GM12878 (cell line): ENCODE data around the gene PHF1. TPM values are rescaled to one million over a fixed set of nuclear protein-coding genes. Genes with fewer than 3 reads are reported as not detected.

Source experiments
- CBX3 ChIP-seq: fragments of 200-600 bp; sonication (generic); IDR thresholded peaks from 2 replicates; pipeline ENCODE4 v1.6.1; 2016; ENCODE audit warnings: low read depth, borderline replicate concordance
- CBX5 ChIP-seq: sonication (generic); IDR thresholded peaks from 2 replicates; pipeline ENCODE4 v1.6.1; 2016; ENCODE audit warnings: low read depth, moderate library complexity, mild to moderate bottlenecking, inconsistent platforms
- CEBPB ChIP-seq, 2 experiments: fragments of 150-350 bp in 1 of 2; IDR thresholded peaks; 2 replicates each; pipeline ENCODE4 v1.6.1; 2012 to 2014; ENCODE audit warnings: low read depth in 2 of 2, low read length in 2 of 2, borderline replicate concordance in 1 of 2, inconsistent platforms in 1 of 2
- CHD2 ChIP-seq: IDR thresholded peaks from 2 replicates; pipeline ENCODE4 v1.6.1; 2011; ENCODE audit warnings: low read depth, low read length, improper control_type of control experiment, borderline replicate concordance
- DPF2 ChIP-seq: fragments of 450-650 bp; IDR thresholded peaks from 2 replicates; pipeline ENCODE4 v1.6.1; 2017; ENCODE audit warnings: mild to moderate bottlenecking
- EGR1 ChIP-seq, 2 experiments: IDR thresholded peaks; 1 replicate in 1 of 2; 2 replicates in 1 of 2; pipeline ENCODE4 v1.6.1; 2011 to 2012; ENCODE audit warnings: low read depth in 2 of 2, low read length in 2 of 2, borderline replicate concordance in 1 of 2, mild to moderate bottlenecking in 1 of 2, moderate library complexity in 1 of 2
- GABPA ChIP-seq: IDR thresholded peaks from 2 replicates; pipeline ENCODE4 v1.6.1; 2014; ENCODE audit warnings: antibody characterized with exemption, low read depth, mild to moderate bottlenecking, inconsistent platforms
- GATAD2B ChIP-seq: fragments of 450-650 bp; conservative IDR thresholded peaks from 2 replicates; pipeline ENCODE4 v1.6.1; 2017; ENCODE audit warnings: low read depth, mild to moderate bottlenecking, moderate library complexity
- KAT2A ChIP-seq: conservative IDR thresholded peaks from 2 replicates; pipeline ENCODE4 v1.6.1; 2011; ENCODE audit warnings: low read depth, low read length; ENCODE audit not compliant: control insufficient read depth
- MYC ChIP-seq: IDR thresholded peaks from 2 replicates; pipeline ENCODE4 v1.6.1; 2011; ENCODE audit warnings: mild to moderate bottlenecking, low read length, moderate library complexity, inconsistent platforms; ENCODE audit not compliant: insufficient read depth, insufficient replicate concordance, insufficient read length, severe bottlenecking
- NFIC ChIP-seq: IDR thresholded peaks from 2 replicates; pipeline ENCODE4 v1.6.1; 2012; ENCODE audit warnings: low read depth, mild to moderate bottlenecking, inconsistent platforms, low read length, moderate library complexity
- NR2F1 ChIP-seq: fragments of 450-650 bp; conservative IDR thresholded peaks from 2 replicates; pipeline ENCODE4 v1.6.1; 2017; ENCODE audit warnings: mild to moderate bottlenecking
- RAD51 ChIP-seq: fragments of 450-650 bp; IDR thresholded peaks from 2 replicates; pipeline ENCODE4 v1.6.1; 2016; ENCODE audit warnings: moderate library complexity, mild to moderate bottlenecking, inconsistent platforms
- TAF1 ChIP-seq: IDR thresholded peaks from 2 replicates; pipeline ENCODE4 v1.6.1; 2011; ENCODE audit warnings: mild to moderate bottlenecking, low read depth, low read length, borderline replicate concordance
- ZNF207 ChIP-seq: fragments of 450-650 bp; IDR thresholded peaks from 2 replicates; pipeline ENCODE4 v1.6.1; 2014; ENCODE audit warnings: antibody characterized with exemption, mild to moderate bottlenecking, borderline replicate concordance
- ZSCAN29 ChIP-seq: fragments of 450-650 bp; IDR thresholded peaks from 2 replicates; pipeline ENCODE4 v1.6.1; 2017; ENCODE audit warnings: mild to moderate bottlenecking, moderate library complexity
- polyA plus RNA-seq, 11 experiments: library from polyadenylated mRNA; depleted of rRNA in 4 of 11; unstranded in 6 of 11; stranded (reverse) in 5 of 11; fragments of >200 nt; fragmentation: Nextera tagmentation in 4 of 11; fragmentation: Illumina TruSeq in 1 of 11; extraction: Ambion mirVana in 4 of 11; extraction: Trizol in 1 of 11; gene quantifications; 1 replicate in 1 of 11; 2 replicates in 10 of 11; pipeline versions ENCODE4 v1.2.1 to v1.2.3, GENCODE V29; 2011 to 2016; ENCODE audit warnings: inconsistent platforms in 2 of 11, missing spikeins in 2 of 11, low read depth in 1 of 11
- total RNA-seq, 4 experiments: library from RNA; depleted of rRNA in 3 of 4; stranded (reverse); fragments of >200 nt in 3 of 4; fragmentation: Illumina TruSeq in 1 of 4; extraction: Trizol in 1 of 4; gene quantifications; 2 replicates each; pipeline versions ENCODE4 v1.2.1 to v1.2.3, GENCODE V29; 2013 to 2021
- TF ChIP-seq, protein P1 (sequence below): fragments of 450-650 bp; formaldehyde crosslinking; IDR thresholded peaks from 2 replicates; pipeline ENCODE4 v1.5.0; 2022; ENCODE audit warnings: mild to moderate bottlenecking, missing genetic modification characterization
- TF ChIP-seq, protein P2 (sequence below): IDR thresholded peaks from 2 replicates; pipeline ENCODE4 v1.6.1; 2011; ENCODE audit warnings: borderline replicate concordance, low read depth, mild to moderate bottlenecking, moderate library complexity, mixed read lengths, low read length; ENCODE audit not compliant: insufficient read depth; ENCODE audit errors: extremely low read length
- TF ChIP-seq, protein P3 (sequence below): fragments of 450-650 bp; IDR thresholded peaks from 2 replicates; pipeline ENCODE4 v1.6.1; 2014; ENCODE audit warnings: mild to moderate bottlenecking
- TF ChIP-seq, protein P4 (sequence below): IDR thresholded peaks from 2 replicates; pipeline ENCODE4 v1.6.1; 2012; ENCODE audit warnings: low read length, inconsistent platforms
- TF ChIP-seq, protein P5 (sequence below): fragments of 450-650 bp; IDR thresholded peaks from 2 replicates; pipeline ENCODE4 v1.6.1; 2017; ENCODE audit warnings: low read depth, mild to moderate bottlenecking, moderate library complexity

Gene PHF1
- total and polyA plus RNA-seq, 10 of the 15 experiments (the other 5 are each of a cell fraction or from before 2014, with no cell fraction given) = 1.3 to 17.8 (median 6.2) TPM

DNA sequence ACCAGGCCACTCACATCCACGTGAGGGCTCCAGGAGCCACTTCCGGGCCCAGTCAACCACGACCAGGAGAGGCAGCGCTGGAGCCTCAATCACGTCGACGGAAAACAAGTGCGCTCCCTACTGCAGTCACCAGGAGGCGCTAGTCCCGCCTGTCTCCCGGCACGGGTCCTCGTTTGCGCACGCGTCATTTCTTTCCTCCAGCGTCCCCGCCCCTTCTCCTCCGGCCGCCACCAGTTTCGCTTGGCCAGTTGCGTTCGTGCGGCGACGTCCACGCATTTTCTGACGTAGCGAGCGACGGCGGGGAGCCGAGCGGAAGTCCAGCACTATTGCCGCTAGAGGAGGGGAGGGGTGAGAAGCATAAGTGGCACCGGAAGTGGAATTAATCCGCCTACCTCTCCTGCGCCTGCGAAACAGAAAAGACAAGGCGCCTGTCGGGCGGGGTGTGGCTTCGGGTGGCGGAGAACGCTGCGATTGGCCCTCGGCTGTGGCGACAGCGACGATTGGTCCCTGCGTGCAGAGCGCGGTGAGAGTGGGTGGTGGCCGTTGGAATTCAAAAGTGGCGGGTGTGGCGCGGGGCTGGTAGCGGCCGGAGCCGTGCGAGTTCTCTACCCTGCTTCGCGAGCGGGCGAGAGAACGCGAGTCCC, 19.4 kb upstream of the PHF1 start, which contains the start of gene KIFC1 (continued):
- TF ChIP-seq, protein P1, sequence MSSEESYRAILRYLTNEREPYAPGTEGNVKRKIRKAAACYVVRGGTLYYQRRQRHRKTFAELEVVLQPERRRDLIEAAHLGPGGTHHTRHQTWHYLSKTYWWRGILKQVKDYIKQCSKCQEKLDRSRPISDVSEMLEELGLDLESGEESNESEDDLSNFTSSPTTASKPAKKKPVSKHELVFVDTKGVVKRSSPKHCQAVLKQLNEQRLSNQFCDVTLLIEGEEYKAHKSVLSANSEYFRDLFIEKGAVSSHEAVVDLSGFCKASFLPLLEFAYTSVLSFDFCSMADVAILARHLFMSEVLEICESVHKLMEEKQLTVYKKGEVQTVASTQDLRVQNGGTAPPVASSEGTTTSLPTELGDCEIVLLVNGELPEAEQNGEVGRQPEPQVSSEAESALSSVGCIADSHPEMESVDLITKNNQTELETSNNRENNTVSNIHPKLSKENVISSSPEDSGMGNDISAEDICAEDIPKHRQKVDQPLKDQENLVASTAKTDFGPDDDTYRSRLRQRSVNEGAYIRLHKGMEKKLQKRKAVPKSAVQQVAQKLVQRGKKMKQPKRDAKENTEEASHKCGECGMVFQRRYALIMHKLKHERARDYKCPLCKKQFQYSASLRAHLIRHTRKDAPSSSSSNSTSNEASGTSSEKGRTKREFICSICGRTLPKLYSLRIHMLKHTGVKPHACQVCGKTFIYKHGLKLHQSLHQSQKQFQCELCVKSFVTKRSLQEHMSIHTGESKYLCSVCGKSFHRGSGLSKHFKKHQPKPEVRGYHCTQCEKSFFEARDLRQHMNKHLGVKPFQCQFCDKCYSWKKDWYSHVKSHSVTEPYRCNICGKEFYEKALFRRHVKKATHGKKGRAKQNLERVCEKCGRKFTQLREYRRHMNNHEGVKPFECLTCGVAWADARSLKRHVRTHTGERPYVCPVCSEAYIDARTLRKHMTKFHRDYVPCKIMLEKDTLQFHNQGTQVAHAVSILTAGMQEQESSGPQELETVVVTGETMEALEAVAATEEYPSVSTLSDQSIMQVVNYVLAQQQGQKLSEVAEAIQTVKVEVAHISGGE (CRISPR knock-in tag) = no peak
- TF ChIP-seq, protein P2, sequence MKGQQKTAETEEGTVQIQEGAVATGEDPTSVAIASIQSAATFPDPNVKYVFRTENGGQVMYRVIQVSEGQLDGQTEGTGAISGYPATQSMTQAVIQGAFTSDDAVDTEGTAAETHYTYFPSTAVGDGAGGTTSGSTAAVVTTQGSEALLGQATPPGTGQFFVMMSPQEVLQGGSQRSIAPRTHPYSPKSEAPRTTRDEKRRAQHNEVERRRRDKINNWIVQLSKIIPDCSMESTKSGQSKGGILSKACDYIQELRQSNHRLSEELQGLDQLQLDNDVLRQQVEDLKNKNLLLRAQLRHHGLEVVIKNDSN = no peak
- peak; percentile 89 for TF ChIP-seq CHD2
- TF ChIP-seq ZSCAN29 = no peak
- TF ChIP-seq MYC = no peak
- no peak for TF ChIP-seq DPF2
- no peak; the same call in 1 of the 2 replicates for TF ChIP-seq ZNF207
- TF ChIP-seq RAD51 = peak; percentile 72; the same call in 1 of the 2 replicates
- no peak for TF ChIP-seq NFIC
- TF ChIP-seq, protein P3, sequence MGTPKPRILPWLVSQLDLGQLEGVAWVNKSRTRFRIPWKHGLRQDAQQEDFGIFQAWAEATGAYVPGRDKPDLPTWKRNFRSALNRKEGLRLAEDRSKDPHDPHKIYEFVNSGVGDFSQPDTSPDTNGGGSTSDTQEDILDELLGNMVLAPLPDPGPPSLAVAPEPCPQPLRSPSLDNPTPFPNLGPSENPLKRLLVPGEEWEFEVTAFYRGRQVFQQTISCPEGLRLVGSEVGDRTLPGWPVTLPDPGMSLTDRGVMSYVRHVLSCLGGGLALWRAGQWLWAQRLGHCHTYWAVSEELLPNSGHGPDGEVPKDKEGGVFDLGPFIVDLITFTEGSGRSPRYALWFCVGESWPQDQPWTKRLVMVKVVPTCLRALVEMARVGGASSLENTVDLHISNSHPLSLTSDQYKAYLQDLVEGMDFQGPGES = no peak; the same call in none of the 2 replicates
- no peak for TF ChIP-seq TAF1
- TF ChIP-seq KAT2A = no peak
- TF ChIP-seq, protein P4, sequence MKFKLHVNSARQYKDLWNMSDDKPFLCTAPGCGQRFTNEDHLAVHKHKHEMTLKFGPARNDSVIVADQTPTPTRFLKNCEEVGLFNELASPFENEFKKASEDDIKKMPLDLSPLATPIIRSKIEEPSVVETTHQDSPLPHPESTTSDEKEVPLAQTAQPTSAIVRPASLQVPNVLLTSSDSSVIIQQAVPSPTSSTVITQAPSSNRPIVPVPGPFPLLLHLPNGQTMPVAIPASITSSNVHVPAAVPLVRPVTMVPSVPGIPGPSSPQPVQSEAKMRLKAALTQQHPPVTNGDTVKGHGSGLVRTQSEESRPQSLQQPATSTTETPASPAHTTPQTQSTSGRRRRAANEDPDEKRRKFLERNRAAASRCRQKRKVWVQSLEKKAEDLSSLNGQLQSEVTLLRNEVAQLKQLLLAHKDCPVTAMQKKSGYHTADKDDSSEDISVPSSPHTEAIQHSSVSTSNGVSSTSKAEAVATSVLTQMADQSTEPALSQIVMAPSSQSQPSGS = no peak
- no peak for TF ChIP-seq NR2F1
- peak; percentile 86 for TF ChIP-seq GABPA
- TF ChIP-seq, protein P5, sequence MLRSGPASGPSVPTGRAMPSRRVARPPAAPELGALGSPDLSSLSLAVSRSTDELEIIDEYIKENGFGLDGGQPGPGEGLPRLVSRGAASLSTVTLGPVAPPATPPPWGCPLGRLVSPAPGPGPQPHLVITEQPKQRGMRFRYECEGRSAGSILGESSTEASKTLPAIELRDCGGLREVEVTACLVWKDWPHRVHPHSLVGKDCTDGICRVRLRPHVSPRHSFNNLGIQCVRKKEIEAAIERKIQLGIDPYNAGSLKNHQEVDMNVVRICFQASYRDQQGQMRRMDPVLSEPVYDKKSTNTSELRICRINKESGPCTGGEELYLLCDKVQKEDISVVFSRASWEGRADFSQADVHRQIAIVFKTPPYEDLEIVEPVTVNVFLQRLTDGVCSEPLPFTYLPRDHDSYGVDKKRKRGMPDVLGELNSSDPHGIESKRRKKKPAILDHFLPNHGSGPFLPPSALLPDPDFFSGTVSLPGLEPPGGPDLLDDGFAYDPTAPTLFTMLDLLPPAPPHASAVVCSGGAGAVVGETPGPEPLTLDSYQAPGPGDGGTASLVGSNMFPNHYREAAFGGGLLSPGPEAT = peak; percentile 56
- TF ChIP-seq GATAD2B = no peak; the same call in none of the 2 replicates
- no peak for TF ChIP-seq CBX5
- TF ChIP-seq CBX3 = no peak
- peak; percentile 64 to 72 for TF ChIP-seq EGR1 (IDR thresholded peaks at IDR 0.05; ENCODE audit: borderline replicate concordance in 1 of 2, low read depth in 2 of 2, low read length in 2 of 2)
- no peak for TF ChIP-seq CEBPB (IDR thresholded peaks at IDR 0.05; ENCODE audit: borderline replicate concordance in 1 of 2, low read depth in 2 of 2, low read length in 2 of 2)
